Uterus (tissue), 4 donors: ENCODE data around the gene GAGE12H. TPM values are rescaled to one million over a fixed set of nuclear protein-coding genes. Genes with fewer than 3 reads are reported as not detected.

Source experiments
- DNase-seq, 2 donors: peaks; one replicate each; pipeline ENCODE4 v3.0.0-alpha.2; 2019 to 2020
- H3K27ac ChIP-seq, 2 donors: fragments of 200-600 bp; sonication (generic); 1 replicate in 1 of 2; 2 replicates in 1 of 2; pipeline ENCODE4 v1.5.1; 2016 to 2018
- H3K27me3 ChIP-seq, 2 donors: fragments of 200-600 bp; sonication (generic); one replicate each; pipeline ENCODE4 v1.5.1; 2018 to 2019; ENCODE audit warnings: control low read depth in 1 of 2
- H3K36me3 ChIP-seq, 2 donors: fragments of 200-600 bp; sonication (generic); one replicate each; pipeline ENCODE4 v1.5.1; 2019; ENCODE audit warnings: control low read depth in 1 of 2
- H3K4me1 ChIP-seq, 2 donors: fragments of 200-600 bp; sonication (generic); one replicate each; pipeline ENCODE4 v1.5.1; 2018 to 2019; ENCODE audit warnings: control low read depth in 1 of 2
- H3K4me3 ChIP-seq, 2 donors: fragments of 200-600 bp; sonication (generic); 1 replicate in 1 of 2; 2 replicates in 1 of 2; pipeline ENCODE4 v1.5.1; 2018 to 2019; ENCODE audit warnings: mild to moderate bottlenecking in 1 of 2
- H3K9me3 ChIP-seq, 2 donors: fragments of 200-600 bp; sonication (generic); one replicate each; pipeline ENCODE4 v1.5.1; 2019; ENCODE audit warnings: control low read depth in 1 of 2
- CTCF ChIP-seq, 4 experiments: fragments of 200-600 bp in 2 of 4; fragments of 450-650 bp in 2 of 4; sonication (generic) in 2 of 4; IDR thresholded peaks; one replicate each; pipeline ENCODE4 v1.5.1; 2016 to 2019; ENCODE audit warnings: antibody characterized with exemption in 4 of 4, mild to moderate bottlenecking in 2 of 4, moderate library complexity in 1 of 4
- POLR2A ChIP-seq, 2 donors: fragments of 450-650 bp; IDR thresholded peaks; one replicate each; pipeline ENCODE4 v1.6.1; 2016; ENCODE audit warnings: antibody characterized with exemption in 2 of 2, mild to moderate bottlenecking in 1 of 2, moderate library complexity in 1 of 2
- intact Hi-C: fragments of 100-400 bp; cut with DNase I; formaldehyde crosslinking; loops from one replicate; pipeline ENCODE4 v1.15.1; 2023; ENCODE audit warnings: low total_unique reads
- small RNA-seq: library from RNA; depleted of rRNA; stranded (forward); fragments of <200 nt; gene quantifications from one replicate; pipeline ENCODE3, GENCODE V24; 2016
- total RNA-seq, 4 donors: library from RNA; depleted of rRNA in 3 of 4; stranded (reverse); fragments of >200 nt in 3 of 4; gene quantifications; one replicate each; pipeline versions ENCODE4 v1.1.0 to v1.2.4, GENCODE V29; 2014 to 2023
- donor health status: DM: yes; HTN: yes; CAD: no.

GAGE12H gene
- total RNA-seq, 4 donors from 2014 or later: not detected

- TF ChIP-seq POLR2A (IDR thresholded peaks at IDR 0.05) (no peak), CTCF (IDR thresholded peaks at IDR 0.05) (no peak)
- Histone ChIP-seq H3K4me1 (no peaks in the 10 kb centered on the region), H3K27ac (no peak overlapping the region), H3K4me3 (no peak overlapping the region), H3K9me3 (no peaks in the 10 kb centered on the region), H3K36me3 (no peaks in the 10 kb centered on the region), H3K27me3 (no peaks in the 10 kb centered on the region)
- intact Hi-C loops: no loop called here
- no peak for DNase-seq
Observed at GRCh38 chrX:49610718-49611310, 31.1 kb downstream of the GAGE12H start.

GRCh38 chrX:49618574-49618973 is 38.8 kb downstream of the GAGE12H start:
- no peaks in the 10 kb centered on the region for H3K4me1 ChIP-seq
- no peak for TF ChIP-seq CTCF (IDR thresholded peaks at IDR 0.05)
- no peaks in the 10 kb centered on the region for H3K27me3 ChIP-seq
- H3K27ac ChIP-seq: no peak overlapping the region
- no peak overlapping the region for H3K4me3 ChIP-seq
- no peaks in the 10 kb centered on the region for H3K36me3 ChIP-seq
- H3K9me3 ChIP-seq: no peaks in the 10 kb centered on the region
- DNase-seq: no peak
- intact Hi-C loops: no loop called here

GRCh38 chrX:49627086-49627777 is 47.5 kb downstream of the GAGE12H start:
- Histone ChIP-seq H3K4me3 (peak overlapping the region in 1 of 2 donors; percentile 11), H3K36me3 (no peaks in the 10 kb centered on the region), H3K9me3 (no peaks in the 10 kb centered on the region), H3K4me1 (no peaks in the 10 kb centered on the region), H3K27me3 (no peaks in the 10 kb centered on the region), H3K27ac (no peak overlapping the region)
- intact Hi-C loops: no loop called here
- no peak for TF ChIP-seq CTCF (IDR thresholded peaks at IDR 0.05)
- no peak for DNase-seq

Small RNAs within 50 kb of the gene (small RNA-seq; reads per million reads assigned to genes)
- not detected for gene GAGE12B

Other genes starting within 250 kb of the GAGE12H start
- not detected for gene GAGE13, start 248.4 kb upstream of the GAGE12H start, total RNA-seq
- not detected for gene GAGE12C, start 47.8 kb upstream of the GAGE12H start, total RNA-seq
- not detected for gene GAGE12D, start 38.2 kb upstream of the GAGE12H start, total RNA-seq
- gene GAGE12E, start 28.7 kb upstream of the GAGE12H start, total RNA-seq: not detected
- not detected for gene GAGE12F, start 19.1 kb upstream of the GAGE12H start, total RNA-seq
- not detected for gene GAGE12G, start 9.5 kb upstream of the GAGE12H start, total RNA-seq
- not detected for gene GAGE2A, start 9.5 kb downstream of the GAGE12H start, total RNA-seq
- not detected for gene GAGE1, start 19.1 kb downstream of the GAGE12H start, total RNA-seq
- not detected for gene PAGE1, start 116.0 kb downstream of the GAGE12H start, total RNA-seq
- 10 to 100 TPM in 1 of 4 donors, 1 to 10 TPM in 1, not detected in 2; 1.5 to 77.2 TPM for gene PAGE4, start 249.4 kb downstream of the GAGE12H start, total RNA-seq